HG02885 (cell line): ENCODE data around the gene FBLN1.

Source experiments
- ATAC-seq: cut with Tn5 transposase; IDR thresholded peaks from one replicate; pipeline ENCODE4 v1.9.1; 2021; ENCODE audit warnings: mild to moderate bottlenecking; ENCODE audit not compliant: unreplicated experiment, poor library complexity

The FBLN1 gene

DNA sequence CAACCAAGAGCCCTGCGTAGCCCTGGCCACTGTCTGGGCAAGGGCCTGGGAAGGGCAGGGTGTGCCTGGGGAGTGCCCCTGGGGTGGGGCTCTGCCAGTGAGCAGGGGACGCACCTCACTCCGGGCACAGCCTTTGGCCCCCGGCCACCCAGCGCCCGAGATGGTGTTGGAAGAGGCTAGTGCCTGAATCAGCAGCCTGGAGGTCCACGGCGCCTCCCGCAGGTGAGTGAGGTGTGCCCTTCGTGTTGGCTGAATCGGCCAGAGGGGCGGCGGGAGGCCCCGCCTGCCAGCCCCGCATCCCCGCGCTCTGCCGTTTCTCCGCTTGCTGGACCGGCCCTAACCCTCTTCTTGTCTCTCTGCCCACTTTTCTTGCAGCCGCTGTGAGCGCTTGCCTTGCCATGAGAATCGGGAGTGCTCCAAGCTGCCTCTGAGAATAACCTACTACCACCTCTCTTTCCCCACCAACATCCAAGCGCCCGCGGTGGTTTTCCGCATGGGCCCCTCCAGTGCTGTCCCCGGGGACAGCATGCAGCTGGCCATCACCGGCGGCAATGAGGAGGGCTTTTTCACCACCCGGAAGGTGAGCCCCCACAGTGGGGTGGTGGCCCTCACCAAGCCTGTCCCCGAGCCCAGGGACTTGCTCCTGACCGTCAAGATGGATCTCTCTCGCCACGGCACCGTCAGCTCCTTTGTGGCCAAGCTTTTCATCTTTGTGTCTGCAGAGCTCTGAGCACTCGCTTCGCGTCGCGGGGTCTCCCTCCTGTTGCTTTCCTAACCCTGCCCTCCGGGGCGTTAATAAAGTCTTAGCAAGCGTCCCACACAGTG lies 60.1 kb downstream of the FBLN1 start:
- no peak for ATAC-seq

DNA sequence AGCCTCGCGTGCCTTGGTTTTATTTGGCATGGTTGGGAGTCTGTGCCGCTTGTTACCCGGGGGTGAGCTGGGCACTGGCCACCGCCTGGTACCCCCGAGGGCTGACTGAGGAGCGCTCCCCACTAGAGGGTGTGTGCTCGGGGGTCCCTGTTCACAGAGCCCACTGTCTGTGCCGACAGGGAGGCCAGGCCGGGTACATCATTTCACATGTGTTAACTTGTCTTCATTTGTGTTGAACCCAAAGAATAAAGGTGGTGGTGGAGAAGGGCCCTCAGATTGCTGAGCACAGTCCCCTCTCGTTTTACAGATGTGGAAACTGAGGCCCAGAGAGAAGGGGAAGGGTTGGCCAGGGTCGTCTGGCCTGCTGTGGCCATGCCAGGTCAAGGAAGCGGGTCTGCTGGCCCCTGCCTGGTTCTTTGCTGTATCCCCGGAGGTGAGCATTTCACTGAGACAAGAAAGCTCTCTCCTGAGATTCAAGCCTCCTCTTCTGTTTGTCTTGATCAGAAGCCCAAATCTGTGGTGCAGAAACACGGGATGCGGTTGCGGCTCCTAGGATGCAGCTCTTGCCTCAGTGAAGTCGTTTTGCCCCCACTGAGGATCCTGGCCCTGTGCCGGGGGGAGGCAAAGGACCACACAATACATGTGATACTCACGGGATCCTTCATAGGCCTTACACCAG lies 60.8 kb downstream of the FBLN1 start:
- no peak for ATAC-seq

DNA sequence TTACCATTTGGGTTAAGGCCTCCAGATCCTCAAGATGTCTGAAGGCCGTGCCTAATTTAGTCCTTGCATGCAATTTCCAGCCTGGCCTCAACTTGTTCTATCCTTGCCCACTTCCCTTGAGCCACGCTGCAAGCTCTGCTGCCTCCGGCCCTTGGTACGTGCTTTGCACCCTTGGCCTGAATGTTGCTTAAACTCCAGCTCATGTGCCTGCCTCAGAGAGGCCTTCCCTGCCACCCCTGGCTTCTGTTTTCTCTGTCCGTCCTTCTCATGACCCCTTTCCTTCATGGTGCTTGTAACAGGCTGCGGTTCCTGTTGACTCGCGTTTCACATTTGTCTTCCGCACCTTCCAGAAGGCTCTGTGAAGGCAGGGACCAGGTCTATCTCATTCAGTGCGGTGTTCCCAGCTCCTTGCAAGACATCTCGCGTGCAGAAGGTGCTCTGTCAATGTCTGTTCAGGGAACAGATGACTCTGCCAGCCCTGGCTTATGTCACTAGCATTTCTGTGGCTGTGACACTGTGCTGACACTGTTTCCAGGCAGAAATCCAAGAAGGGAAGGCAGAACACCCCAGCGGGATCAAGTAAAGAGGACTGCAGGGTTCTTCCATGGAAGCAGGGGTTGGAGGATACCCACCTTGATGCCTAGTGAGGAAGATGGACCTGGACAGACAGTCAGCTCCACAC lies 61.8 kb downstream of the FBLN1 start:
- ATAC-seq, result no peak

DNA sequence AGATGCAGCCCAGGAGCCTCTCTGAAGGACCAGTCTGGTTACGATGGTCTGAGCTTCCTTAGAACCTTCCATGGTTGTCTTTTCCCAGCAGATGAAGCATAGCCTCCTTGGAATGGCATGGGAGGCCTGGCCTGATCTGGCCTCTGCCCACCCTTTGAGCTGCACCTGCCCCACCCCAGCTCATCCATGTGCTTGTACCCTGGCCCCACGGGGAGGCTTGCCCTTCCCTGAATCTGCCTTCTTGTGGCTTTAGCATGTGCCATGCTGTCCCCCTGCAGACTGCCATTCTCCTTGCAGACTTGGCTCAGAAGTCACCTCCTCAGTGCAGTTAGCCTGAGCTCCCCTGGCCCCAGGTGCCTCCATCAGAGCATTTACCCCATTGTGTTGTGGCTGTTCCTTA lies 62.5 kb downstream of the FBLN1 start:
- no peak for ATAC-seq

DNA sequence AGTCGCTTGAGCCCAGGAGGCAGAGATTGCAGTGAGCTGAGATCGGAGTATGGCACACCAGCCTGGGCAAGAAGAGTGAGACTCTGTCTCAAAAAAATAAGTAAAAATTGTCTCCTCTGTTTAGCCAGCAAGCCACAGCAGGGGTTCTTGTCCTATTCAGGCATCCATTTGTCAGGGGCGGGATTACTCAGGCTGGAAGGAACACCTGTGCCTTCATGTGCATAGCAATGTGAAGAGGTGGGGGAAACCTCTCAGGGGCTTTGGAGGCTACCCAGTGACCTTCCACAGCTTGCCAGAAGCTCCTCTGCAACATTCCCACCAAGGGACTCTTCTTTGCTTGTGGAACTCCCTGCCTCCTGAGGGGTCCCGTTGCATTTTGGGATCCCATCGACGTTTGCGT lies 63.3 kb downstream of the FBLN1 start:
- no peak for ATAC-seq

DNA sequence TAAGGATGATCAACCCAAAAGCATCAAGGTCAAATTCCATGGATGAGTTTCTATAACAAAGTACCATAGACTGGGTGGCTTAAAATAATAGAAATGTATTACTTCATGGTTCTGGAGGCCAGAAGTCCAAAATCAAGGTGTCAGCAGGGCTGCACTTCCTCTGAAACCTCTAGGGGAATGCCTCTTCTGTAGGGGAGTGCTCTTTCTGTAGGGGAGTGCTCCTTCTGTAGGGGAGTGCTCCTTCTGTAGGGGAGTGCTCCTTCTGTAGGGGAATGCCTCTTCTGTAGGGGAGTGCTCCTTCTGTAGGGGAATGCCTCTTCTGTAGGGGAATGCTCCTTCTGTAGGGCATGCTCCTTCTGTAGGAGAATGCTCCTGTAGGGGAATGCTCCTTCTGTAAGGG lies 65.5 kb downstream of the FBLN1 start:
- ATAC-seq, result no peak

DNA sequence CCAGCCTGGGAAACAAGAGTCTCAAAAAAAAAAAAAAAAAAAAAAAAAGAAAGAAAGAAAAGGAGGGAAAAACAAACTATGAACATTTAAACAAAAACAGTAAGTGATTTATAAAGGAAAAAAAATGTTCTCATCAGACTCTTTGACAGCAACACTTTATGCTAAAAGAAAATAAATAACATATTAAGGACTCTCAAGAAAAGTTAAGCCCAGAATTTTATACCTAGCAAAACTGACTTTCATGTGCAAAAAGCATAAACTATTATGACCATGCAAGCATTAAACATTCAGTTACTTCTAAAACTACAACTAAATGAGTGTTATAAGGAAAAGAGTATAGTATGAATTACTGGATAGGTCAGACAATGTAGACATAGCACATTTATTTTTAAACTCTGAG lies 68.4 kb downstream of the FBLN1 start:
- ATAC-seq, result no peak

DNA sequence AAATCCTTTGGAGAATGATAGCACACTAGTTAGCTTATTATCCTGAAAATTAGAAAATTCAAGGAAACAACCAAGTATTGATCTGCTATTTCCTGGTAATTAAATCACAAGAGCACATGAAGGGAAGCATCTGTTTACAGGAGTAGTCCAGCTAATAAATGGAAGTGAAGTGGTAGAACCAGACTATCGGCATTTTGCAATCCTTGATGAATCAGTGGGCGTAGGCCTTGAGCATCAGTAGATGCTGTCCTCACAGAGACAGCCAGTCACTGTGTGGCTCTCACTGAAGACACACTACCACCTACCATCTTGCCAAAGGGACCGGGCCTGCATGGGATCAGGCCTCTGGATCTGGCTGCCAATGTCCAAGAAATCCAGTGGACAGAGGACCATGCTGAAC lies 69.8 kb downstream of the FBLN1 start:
- ATAC-seq, result no peak

DNA sequence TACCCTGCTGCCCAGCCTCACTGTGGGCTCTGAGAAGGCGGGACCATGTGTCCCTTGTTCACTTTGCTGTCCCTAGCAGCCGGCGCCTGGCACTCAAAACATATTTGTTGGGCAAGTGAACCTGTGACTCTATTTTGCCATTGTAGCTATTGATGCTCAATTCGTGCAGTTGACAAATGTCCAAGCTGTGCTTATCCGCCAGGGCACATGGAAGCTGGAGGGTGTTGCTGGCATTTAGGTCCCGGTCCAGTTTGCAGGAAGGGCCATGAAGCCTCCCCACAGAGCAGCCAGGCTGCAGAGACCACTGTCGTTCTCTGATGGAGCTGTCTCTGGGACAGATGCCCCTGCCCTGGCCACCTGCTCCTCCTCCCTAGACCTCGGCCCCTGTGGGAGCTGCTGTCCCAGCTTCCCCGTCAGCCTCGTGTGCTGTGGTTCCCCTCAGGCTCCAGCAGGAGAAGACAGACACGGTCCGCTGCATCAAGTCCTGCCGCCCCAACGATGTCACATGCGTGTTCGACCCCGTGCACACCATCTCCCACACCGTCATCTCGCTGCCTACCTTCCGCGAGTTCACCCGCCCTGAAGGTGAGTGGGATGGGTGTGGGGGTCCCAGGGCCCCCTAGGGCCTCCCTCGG lies 71.5 kb downstream of the FBLN1 start:
- ATAC-seq, result no peak

DNA sequence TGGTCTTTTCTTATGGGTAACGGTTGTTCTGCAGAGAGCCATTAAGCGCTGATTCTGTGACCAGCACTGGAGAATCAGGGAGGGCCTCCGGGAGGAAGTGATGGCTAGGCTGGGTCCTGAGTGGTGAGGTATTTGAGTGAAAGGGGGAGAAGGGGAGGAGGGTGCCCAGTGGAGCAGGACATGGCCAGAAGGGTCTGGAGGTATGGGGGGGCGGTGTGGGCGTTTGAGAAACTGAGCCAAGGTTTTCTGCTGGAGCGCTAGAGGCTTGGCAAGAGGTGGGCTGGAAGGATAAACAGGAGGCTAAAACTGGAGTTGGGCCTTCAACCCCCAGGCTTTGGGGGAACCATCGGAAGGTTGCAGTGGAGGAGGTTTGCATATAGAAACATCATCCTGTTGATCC lies 72.5 kb downstream of the FBLN1 start:
- no peak for ATAC-seq

DNA sequence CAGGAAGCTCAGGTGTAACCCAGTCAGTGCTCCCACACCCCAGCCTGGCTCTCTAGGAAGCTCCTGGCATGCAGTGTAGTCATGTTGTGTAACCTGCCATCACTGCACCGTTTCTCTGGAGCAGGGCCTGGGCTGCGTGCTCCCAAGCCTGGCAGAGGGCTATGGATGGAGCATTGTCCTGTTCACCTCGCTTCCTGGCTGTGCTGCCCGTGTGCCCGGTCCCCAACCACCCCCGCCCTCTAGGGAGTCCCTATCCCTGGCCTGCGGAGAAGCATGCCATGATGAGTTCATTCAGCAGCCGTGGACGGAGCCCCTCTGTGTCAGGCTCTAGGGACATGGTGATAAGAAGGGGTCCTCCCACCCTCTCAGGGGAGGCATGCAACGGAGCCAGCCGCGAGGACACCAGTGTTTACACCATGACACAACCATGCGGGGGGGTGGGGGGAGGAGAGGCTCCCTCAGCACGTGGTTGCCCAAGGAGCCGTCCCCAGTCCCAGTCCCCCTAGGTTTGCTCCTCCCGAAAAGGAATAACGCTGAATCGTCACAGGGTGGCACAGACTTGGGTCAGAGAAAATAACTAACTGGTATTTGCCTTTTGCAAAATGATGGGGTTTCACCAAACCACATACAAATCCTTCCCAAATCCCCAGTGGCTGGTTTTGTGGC lies 73.1 kb downstream of the FBLN1 start:
- ATAC-seq, result no peak

DNA sequence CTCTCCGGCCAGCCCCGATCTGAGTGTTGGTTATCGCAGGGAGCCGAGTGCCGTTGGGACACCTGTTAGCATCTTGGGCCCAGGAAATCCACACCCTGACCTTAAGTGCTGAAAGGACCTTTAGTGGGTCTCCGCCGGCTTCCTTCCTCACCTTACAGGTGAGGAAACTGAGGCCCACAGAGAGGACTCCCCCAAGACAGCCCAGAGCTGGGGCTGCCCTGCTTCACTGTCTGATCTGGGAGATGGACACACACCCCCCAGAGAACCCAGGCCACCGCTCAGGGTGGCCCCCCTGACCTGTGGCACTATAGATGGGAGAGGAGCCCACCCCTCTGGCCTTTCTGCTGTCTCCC lies 73.6 kb downstream of the FBLN1 start:
- ATAC-seq, result no peak

DNA sequence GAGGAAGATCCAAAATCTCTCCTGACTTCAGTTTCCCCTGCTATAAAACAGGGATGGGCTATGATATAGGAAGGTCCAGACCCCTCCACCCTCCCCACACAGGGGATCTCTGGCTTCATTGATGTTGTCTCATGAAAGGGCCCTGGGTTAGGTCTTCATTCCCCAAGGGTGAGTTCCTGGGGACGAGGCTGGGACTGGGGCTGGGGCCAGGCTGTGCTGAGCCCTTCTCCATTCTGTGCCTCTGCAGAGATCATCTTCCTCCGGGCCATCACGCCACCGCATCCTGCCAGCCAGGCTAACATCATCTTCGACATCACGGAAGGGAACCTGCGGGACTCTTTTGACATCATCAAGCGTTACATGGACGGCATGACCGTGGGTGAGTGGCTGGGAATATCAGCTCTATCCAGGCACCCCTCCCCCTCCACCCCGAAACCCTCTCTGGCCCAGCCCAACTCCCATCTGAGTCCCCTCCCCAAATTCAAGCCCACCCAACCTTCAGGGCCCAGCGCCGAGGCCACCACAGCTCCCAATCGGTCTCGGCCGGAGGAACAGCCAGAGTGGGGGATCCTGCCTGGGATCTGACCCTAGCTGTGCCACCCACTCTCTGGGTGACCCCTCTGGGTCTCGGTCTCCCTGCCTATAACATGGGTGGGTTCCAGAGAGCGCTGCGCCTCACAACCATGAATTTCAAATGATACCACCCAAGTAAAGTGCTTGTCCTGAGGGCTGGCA lies 74.2 kb downstream of the FBLN1 start:
- ATAC-seq, result no peak

DNA sequence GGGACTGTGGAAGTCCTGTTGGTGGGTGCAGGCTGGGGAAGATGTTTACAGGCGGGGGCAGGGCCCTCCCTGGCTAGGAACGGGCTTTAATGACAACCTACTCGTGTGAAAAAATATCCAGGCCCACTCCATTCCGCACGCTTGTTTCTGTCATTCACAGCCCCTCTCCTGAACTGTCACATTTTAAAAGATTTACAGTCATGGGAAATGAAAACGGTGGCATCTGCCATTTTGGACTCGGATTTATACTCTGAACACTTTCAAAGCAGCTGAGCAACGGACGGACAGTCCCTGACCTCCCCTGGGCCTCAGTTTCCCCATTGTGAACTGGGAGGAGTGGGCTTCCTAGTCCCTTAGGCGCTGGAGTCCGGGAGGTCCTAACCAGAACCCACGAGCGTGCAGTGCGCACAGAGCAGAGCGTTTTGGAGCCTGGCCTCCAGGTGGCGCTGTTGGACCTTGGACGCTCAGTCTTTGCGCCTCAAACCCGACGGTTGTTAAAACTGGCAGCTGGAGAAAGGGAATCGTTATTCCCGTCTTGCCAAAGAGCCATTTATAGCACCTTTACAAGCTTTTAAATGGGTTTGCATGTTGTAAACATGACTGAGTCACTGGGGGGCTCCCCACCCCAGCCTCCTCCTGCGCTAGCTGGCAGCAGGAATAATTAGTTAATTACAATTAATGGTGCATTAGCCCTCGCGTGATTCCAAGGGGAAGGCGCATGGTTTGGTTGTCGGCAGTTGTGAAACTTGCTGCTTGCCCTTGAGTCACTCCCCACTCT lies 75.3 kb downstream of the FBLN1 start:
- ATAC-seq, result no peak

DNA sequence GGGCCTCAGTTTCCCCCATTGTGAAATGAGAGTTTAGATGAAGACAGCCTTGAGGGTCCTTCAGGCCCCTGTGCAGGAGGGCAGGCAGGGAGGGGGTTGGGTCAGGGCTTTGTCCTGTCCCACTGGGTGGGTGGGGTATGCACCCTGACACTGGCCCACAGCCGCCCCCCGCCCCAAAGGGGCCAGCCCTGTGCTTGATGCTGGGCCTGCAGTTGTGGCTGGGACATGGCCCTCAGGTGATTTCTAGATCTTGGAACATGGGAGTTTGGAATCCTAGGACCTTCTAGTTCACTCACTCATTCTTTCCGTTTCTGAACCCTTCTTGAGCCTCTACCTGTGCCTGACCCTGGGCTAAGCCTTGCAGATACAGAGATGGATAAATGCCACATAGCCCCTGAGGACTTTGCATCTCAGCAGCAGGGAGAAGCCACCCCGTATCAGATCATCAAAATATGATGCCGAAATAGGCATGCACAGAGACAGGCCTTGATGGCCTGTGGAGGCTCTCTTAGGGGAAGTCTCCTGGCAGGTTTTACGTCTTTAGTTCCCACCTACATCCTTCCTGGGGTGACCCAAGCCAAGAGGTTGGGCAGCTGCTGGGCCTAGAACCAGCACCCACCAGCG lies 76.0 kb downstream of the FBLN1 start:
- ATAC-seq, result no peak

DNA sequence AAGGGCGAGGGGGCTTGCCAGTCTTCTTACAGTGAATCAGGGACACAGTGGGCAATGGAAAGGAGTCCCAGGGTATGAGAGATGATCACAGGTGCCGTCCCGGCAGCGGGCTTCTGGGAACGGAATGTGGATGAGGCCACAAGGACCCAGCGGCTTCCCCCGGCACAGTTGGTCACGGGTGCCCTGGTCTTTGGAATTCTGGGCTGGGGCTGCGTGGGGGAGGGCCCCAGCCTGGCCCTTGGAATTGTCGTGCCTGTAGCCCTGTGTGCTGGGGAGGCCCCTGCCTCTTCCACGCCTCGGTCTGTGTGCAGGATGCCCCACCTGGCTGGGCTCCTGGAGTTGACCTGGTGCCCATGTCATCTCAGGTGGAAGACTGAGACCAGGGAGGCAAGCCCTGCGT lies 76.6 kb downstream of the FBLN1 start:
- ATAC-seq, result no peak

DNA sequence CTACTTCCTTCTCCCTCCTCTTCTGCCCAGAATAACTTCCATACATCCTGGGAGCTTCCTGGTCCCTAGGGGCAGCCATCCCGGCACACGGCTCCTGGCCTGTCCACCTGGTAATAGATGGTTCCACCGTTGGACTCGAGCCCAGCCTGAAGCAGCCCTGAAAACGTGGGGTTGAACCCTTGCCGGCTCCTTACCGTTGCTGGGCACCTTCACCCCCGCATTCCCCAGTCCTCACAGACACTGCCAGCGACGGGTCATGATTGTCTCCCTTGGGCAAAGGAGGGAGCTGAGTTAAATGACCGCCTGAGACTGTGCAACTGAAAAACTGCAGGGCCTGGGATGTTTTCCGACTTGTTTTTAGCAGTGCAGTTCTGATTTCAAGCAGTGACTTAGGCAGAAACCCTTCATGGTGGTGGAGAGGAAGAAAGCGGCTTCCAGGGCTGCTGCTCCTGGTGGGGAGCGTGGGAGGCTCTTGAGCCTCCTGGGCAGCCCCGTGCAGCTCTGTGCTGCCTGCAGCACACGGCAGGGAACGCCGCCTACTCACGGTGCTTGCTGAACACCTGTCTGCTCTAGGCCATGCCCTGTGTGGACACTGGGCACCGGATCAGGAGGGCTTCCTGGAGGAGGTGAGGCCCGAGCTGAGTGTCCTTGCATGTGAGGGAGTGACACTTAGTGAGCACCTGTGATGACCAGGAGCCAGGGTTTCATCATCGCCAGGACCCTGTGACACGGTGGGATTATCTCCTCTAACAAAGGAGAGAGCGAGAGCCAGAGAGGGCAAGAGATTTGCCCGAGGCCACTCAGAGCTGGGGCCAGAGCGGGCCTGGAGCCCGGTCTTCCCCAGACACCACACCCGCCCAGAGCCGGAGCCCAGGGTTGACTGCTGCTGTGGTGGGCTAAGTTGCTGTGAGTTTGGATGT lies 77.4 kb downstream of the FBLN1 start:
- no peak for ATAC-seq
